GM12891 (cell line): ENCODE measurements around the gene VARS2.

ENCODE experiments used
- PAX5 ChIP-seq: IDR thresholded peaks from 2 replicates; pipeline ENCODE4 v1.6.1; 2011; ENCODE audit warnings: low read length, moderate library complexity, mild to moderate bottlenecking; ENCODE audit not compliant: insufficient read depth, severe bottlenecking
- POLR2A ChIP-seq: IDR thresholded peaks from 2 replicates; pipeline ENCODE4 v1.6.1; 2011; ENCODE audit warnings: low read depth, low read length, control low read depth
- POLR2AphosphoS5 ChIP-seq: IDR thresholded peaks from 2 replicates; pipeline ENCODE4 v1.6.1; 2011; ENCODE audit warnings: low read depth, low read length, control low read depth
- POU2F2 ChIP-seq: IDR thresholded peaks from 2 replicates; pipeline ENCODE4 v1.6.1; 2011; ENCODE audit warnings: low read depth, mild to moderate bottlenecking, control low read depth, low read length, moderate library complexity
- SPI1 ChIP-seq: IDR thresholded peaks from 2 replicates; pipeline ENCODE4 v1.6.1; 2011; ENCODE audit warnings: low read depth, low read length, control low read depth
- TAF1 ChIP-seq: IDR thresholded peaks from 2 replicates; pipeline ENCODE4 v1.6.1; 2011; ENCODE audit warnings: low read depth, low read length, control low read depth

DNA sequence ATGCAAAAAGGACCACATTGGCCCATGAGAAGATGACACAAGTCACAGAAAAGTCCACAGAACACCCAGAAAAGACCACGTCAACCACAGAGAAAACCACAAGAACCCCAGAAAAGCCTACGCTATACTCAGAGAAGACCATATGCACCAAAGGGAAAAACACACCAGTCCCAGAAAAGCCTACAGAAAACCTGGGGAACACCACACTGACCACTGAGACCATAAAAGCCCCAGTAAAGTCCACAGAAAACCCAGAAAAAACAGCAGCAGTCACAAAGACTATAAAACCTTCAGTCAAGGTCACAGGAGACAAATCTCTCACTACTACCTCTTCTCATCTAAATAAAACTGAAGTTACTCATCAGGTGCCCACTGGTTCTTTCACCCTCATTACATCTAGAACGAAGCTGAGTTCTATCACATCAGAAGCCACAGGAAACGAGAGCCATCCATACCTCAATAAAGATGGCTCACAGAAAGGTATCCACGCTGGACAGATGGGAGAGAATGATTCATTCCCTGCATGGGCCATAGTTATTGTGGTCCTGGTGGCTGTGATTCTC lies 38.0 kb downstream of the VARS2 start:
- TF ChIP-seq POLR2A (no peak), POU2F2 (no peak), POLR2AphosphoS5 (no peak), TAF1 (no peak), SPI1 (no peak), PAX5 (no peak)
